DMS114 treated with DMSO at 0.1 percent for 48 hours (cell line): ENCODE results near the gene TIPRL.
A peak's percentile ranks its signal among the peaks of the same experiment; 100 is the strongest.
"Not testable (repeated sequence)": the region's sequence is repeated elsewhere in the genome, so short reads cannot be mapped to it uniquely, and the experiment has no call there.

Source experiments
- DNase-seq: peaks from one replicate; lab custom pipeline; 2025; ENCODE audit not compliant: unreplicated experiment; lab: John Stamatoyannopoulos, UW

Gene TIPRL

DNA sequence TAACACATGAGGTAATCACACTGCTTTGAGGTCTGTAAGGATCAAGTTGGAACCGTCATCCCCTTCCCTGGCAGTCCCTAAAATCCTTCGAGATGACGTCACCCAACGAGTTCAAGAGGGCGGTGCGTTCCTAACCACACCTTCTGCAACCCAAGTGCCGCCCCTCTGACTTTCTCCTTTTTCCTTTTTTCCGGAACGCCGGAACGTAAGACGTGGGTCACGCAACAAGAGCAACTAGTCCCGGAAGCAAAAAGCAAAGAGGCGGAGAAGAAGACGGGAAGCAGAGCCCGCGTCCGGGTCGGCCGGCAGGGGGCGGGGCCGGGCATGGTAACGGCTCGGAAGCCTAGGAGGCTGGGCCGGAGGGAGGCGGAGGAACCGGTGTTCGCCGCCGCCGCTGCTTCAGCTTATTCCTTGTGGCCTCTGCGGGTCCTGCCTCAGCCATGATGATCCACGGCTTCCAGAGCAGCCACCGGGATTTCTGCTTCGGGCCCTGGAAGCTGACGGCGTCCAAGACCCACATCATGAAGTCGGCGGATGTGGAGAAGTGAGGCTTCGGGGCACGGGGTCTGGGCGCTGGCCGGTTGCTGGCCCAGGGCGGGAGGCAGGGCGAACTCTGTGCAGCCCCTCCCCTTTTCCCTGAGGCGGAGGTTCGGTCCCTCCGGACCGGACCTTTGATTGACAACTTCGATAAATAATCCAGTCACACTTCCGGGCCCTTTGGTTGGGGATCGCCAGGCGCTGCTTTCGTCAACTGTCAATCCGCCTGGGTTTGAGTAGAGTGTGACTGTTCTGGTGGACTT lies at the start of gene TIPRL:
TIPRL (plus strand) TSS at position 325 of the 800 bp plus-strand sequence; CDS start at position 441, 116 bp downstream.
- peak; percentile 98 for DNase-seq

- no peak for DNase-seq
Measured at GRCh38 chr1:168129933-168130332, 48.8 kb upstream of the TIPRL start.

DNA sequence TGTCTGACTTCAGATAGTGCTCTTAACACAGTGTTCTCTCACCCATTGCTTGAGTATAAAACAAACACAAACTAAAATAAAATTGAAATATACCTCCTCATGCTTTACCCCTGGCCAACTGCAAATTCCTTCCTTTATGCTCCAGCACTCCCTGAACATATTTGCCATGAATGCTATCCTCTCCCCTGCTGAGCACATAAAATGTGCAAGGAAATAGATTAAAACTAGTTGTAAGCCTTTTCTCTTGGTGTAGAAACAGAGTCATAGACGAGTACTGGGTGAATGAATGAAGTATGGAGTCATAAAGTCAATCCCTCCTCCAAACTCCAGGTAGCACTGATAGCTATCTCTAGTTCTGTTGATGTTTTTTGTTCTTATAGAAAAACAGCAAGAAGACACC lies 44.6 kb upstream of the TIPRL start:
- DNase-seq = no peak

DNA sequence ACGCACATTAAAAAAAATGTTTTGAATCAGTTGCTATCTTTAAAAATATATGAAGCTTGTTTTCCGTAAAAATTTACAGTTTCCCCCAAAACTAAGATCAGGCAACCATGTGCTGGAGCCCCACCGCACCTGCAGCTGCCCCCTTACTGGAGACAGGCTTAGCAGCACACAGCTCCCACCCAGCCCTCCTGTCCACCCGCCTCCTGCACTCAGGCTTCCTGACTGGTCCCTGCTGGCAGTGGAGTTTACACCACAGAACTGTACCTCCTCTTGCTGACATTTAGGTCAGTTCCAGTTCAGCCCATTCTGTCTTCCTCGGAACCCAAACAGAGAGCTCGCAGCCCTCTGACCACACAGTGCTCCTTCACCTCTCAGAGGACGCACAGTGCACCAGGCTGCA lies 44.1 kb upstream of the TIPRL start:
- DNase-seq = no peak

GRCh38 chr1:168135116-168135920 lies 43.4 kb upstream of the TIPRL start:
- DNase-seq = no peak

DNA sequence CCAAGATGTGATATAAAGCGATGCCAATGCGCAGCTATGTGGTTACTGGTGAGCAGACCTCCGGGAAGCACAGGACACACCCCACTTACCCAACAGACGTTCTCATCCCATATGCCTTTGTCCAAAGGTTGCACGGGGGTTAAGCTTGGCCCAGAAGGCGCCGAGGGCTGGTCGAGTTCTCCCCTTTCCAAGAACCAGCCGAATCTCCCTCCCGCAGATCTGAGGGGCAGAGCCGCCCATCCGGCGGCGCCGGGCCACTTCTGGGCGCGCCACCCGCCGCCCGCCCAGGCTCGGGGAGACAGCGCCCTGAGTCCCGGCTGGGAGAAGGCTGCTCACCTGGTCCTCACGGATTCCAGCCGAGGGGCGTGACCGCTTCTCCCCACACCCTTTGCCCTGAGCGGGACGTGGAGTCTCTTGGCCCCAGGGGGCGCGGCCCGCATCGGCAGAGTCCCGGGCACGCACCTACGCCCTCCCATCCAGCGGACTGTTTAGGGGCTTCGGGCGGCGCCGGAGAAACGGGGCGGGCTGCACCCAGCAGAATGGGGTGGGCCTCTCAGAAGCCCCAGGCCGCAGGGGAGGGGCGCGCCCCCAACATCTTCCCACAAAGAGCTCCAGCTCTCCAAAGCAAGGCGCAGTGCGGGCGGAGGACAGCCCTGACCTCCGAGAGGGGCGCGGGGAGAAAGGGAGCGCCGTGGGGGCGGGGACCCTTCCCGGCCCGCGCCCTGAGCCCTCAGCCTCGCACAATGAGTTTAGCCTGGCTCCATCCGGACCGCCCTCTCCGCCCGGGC lies 42.6 kb upstream of the TIPRL start:
- DNase-seq = no peak

- peak; percentile 8 for DNase-seq
Measured at GRCh38 chr1:168136709-168137514, 41.9 kb upstream of the TIPRL start, which contains the start of gene GPR161. GPR161 (minus strand) TSS chr1:168136930; CDS start chr1:168104850, 32,080 bp downstream.

DNA sequence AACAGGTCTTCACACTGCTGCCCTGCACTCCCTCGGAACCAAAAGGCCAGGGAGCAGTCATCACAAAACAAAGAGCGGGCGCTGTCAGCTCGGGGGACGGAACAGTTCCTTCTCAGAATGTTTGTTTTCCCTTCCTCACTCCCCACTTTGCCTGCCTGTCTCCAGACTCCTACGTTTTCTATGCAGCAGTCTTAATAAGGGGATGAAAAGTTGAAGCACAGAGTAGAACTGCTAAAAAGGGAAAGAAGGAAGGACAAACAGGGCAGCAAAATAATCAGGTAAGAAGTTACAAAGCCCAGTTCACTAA lies 41.3 kb upstream of the TIPRL start:
- DNase-seq = no peak

GRCh38 chr1:168138134-168138533 lies 40.6 kb upstream of the TIPRL start:
- no peak for DNase-seq

DNA sequence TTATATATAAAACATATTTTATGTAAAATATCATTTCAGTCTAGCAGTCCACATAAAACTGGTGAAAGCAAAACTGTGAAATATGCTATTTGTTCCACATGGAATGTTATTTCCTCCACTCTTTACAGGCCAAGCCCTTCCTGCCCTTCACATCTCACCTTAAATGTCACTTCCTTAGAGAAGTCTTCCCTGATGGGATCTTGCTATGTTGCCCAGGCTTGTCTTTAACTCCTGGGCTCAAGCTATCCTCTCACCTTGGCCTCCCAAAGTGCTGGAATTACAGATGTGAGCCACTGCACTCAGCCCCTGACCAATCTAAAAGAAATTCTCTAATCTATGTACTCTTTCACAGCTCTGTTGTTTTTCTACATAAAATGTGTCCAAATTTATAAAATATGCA lies 39.7 kb upstream of the TIPRL start:
- DNase-seq = no peak

DNA sequence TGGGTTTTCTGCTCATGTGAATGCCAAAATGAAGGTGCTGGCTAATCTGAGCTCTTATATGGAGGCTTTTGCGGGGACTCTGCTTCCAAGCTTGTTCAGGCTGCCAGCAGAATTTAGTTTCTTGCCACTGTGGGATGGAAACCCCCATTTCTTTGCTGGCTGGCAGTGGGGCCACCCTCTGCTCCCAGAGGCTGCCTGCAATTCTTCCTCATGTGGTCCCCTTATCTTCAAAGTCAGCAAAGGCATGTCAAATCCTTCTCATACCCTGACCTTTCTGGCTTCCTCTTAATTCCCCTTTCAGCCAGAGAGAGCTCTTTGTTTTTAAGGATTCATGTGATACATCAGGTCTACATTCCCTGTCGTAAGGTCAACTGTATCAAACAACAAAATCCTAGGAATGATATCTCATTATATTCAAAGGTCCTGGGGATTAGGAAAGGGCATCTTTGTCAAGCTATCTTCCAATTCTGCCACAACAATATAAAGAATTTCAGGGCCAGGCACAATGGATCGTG lies 36.8 kb upstream of the TIPRL start:
- no peak for DNase-seq

GRCh38 chr1:168145184-168146159 lies 33.3 kb upstream of the TIPRL start:
- peak; percentile 35 for DNase-seq

DNA sequence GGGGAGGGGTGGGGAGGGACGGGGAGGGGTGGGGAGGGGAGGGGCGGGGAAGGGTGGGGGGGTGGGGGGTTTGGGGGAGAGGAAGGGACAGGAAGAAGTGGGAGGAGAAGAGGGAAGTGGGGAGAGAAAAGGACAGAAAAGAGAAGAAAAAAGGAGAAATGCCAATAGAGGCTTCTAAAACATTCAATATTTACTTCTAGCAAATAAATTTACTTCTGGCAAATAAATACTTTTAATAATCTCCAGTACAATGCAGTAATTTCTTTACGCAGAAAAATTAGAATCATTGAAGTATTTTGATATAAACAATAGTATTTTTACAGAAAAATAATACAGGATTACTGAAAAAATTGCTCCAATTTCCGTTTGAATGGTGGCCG lies 32.6 kb upstream of the TIPRL start:
- no peak for DNase-seq

GRCh38 chr1:168146626-168147025 lies 32.1 kb upstream of the TIPRL start:
- DNase-seq = no peak

DNA sequence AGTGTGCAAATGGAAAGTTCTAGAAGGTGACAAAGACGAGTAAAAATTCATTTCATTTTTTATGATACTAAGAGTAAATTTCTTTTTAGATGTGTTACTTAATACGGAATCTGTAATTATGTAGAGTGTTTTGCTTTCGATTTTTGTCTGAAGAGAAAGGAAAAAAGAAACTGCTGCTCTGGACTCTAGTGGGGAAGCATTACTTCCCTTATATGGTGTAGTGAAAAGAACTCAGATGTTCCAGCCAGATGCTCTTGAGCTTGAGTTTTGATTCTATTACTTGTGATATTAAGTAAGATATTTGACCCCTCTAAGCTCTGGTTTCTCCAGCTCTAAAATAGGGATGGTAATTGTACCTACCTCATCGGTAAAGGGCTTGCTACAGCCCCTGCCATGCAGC lies 29.8 kb upstream of the TIPRL start:
- no peak for DNase-seq

- no peak for DNase-seq
Measured at GRCh38 chr1:168150283-168150682, 28.5 kb upstream of the TIPRL start.

DNA sequence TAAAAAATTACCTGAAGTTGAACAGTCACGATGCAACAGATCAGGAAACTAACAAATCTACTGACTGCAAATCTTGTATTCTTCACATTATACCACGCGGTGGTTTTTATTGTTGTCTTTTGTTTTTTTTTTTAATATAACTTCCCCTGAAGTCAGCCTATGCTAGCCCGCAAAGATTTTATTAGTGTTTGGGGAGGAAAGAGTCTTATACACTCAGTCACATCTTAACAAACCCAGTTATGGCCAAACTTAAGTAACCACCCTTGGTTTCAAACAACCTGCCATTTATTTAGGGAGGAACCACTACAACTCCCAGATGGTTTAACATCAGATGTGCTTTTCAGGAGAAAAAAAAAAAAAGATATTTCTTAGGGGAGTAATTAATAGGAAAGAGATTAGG lies 26.8 kb upstream of the TIPRL start:
- DNase-seq = no peak

DNA sequence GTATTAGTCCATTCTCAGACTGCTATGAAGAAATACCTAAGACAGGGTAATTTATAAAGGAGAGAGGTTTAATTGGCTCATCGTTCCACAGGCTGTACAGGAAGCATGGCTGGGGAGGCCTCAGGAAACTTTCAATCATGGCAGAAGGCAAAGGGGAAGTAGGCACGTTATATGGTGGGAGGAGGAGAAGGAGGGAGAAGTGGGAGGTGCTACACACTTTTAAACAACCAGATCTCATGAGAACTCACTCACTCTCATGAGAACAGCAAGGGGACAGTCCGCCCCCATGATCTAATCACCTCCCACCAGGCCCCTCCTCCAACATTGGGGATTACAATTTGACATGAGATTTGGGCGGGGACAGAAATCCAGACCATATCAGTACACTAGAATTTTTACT lies 24.1 kb upstream of the TIPRL start:
- not testable (repeated sequence) for DNase-seq

DNA sequence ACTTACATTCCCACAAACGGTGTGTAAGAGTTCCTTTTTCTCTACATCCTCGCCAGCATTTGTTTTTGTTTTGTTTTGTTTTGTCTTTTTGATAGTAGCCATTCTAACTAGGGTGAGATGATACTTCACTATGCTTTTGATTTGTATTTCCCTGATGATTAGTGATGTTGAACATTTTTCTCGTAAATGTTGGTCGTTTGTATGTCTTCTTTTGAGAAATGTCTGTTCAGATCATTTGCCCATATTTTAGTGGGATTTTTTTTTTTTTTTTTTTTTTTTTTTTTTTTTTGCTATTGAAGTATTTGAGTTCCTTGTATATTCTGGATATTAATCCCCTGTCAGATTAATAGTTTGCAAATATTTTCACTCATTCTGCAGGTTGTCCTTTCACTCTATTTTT lies 22.9 kb upstream of the TIPRL start:
- DNase-seq = no peak
